GM12874 (cell line): ENCODE measurements around the gene FXYD4.
A peak's percentile ranks its signal among the peaks of the same experiment; 100 is the strongest.

Experiments used
- CTCF ChIP-seq: IDR thresholded peaks from 2 replicates; pipeline ENCODE4 v1.5.1; 2011; ENCODE audit warnings: low read depth, mild to moderate bottlenecking, control low read depth, low read length, moderate library complexity; ENCODE audit not compliant: insufficient read depth

Gene FXYD4

DNA sequence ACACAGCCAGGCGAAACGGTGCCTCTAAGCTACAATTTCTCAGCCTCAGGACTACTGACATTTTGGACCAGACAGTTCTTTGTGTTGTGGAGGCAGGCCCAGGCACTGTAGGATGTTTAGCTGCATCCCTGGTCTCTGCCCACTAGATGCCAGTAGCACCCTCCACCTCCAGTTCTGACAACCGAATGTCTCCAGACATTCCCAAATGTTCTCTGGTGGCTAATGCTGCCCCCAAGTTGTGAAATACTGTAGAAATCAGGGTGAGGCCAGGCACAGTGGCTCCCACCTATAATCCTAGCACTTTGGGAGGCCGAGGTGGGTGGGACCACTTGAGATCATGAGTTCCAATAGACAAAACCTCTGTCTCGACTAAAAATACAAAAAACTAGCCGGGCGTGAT is 19.3 kb downstream of the FXYD4 start:
- TF ChIP-seq CTCF: peak; percentile 32

- TF ChIP-seq CTCF: no peak
Measured at GRCh38 chr10:43391496-43391895, 20.1 kb downstream of the FXYD4 start.

GRCh38 chr10:43392748-43393147 is 21.3 kb downstream of the FXYD4 start:
- no peak for TF ChIP-seq CTCF

DNA sequence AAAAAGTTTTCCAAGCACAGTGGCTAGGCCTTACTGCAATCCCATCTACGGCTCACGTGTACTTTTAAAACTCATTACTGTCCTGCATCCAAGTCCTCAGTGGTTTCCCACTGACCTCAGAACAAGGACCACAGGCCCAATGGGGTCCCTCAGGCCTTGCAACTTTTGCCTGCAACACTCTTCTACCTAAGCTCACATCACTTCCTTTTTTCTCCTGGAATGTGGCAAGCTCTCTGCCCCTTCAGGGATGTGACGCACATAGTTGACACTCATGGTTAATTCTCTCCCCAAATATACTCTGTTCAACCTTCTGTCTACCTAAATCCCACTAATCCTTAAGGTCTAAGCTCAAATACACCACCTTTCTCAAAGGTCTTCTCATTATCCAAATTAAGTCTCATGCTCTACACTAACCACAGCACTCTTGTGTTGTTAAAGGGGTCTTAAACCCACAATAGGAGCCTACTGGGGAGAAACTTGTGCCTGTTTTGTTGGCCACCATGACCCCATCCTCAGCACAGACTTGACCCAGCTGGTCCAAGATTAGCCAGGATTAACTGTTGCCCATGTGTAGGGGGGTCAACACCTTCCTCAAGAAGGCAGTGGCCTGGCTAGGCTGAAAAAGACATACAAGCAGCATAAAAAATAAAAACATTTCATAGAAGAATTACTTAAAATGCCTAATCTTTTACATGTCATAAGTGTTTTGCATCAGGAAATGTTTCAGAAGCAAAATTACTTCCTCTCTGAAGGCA is 22.3 kb downstream of the FXYD4 start:
- no peak for TF ChIP-seq CTCF

DNA sequence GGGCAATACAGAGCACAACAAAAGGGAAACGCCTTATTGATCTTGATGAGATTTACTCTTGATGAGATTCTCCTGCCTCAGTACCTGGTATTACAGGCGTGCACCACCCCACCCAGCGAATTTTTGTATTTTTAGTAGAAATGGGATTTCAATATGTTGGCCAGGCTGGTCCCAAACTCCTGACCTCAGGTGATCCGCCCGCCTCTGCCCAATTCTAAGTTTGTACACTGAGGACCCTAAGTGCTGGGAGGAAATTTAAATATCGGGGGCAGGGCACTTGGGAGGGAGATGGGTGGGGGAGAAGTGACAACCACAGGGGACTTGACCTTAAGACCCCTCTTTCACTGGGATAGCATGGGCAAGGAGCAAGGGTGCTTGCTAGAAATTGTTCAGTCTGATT is 23.4 kb downstream of the FXYD4 start:
- TF ChIP-seq CTCF: no peak

DNA sequence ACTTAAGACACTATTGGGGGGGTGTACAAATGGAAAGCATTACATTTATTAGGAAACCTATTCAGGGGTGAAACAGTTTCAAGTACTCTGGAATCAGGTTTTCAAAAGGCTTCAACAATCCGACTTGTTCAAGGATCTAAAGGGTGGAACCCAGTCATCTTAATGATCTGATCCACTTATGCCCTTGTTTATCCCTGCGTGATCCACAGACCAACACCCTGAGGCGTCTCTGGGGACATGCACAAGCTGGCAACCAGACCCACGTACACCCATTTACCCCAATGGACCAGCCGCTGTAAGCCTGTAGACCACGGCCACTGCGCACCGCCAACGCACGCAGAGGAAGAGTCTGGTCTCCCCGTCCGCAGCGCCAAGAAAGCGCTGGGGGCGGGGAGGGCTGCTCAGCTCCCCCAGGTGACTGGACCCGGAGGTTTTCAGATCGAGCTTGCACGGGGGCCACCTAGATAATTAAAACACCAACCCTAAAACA is 24.2 kb downstream of the FXYD4 start:
- no peak for TF ChIP-seq CTCF

DNA sequence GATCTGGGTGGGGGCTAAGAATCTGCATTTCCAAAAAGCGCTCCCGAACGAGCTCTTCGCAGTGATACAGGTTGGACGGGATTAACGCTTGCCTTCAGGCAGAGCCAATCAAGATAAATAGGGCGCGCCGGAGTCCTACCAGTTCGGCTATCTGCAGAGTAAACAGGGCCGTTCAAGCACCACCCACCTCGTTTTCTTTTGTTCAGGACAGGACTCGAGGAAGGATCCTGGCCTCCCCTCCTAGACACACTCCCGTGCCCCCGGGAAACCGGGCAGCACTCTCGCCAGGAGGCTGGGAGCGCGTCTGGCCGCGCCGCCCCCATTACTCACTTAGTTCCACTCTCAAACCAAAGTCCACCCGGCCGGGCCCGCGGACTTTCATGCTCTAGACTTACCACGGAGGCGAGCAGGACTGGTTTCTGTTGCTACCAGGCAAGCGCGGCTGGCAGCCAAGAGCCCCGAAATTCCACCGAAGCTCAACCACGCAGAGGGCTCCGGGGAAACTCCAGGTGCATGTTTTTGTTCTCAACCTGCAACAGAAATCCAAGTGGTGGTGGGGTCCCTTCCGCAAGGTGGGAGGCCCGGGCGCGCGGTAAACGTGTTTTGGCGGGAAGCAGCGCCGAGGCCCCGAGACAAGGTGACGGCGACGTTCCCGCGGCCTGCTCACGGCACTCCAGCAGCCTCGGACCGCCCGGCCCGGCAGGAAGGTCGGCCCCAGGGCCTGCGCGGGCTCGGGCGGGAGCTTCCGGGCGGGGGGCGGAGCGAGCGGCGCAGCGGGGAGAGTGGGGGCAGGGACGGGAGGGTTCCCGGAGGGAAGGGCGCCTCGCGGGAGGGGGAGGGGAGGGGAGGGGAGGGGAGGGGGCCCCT is 24.9 kb downstream of the FXYD4 start:
- TF ChIP-seq CTCF: no peak
